NT2/D1 (cell line): ENCODE measurements around the gene CYP2U1.

Source experiments
- SUZ12 ChIP-seq: IDR thresholded peaks from 2 replicates; pipeline ENCODE4 v1.6.1; 2011; ENCODE audit not compliant: insufficient read length, insufficient read depth; ENCODE audit errors: extremely low read depth
- YY1 ChIP-seq: IDR thresholded peaks from 2 replicates; pipeline ENCODE4 v1.6.1; 2011; ENCODE audit not compliant: insufficient read length, insufficient read depth
- ZNF274 ChIP-seq: IDR thresholded peaks from 2 replicates; pipeline ENCODE4 v1.6.1; 2011; ENCODE audit warnings: mild to moderate bottlenecking, low read depth, low read length

DNA sequence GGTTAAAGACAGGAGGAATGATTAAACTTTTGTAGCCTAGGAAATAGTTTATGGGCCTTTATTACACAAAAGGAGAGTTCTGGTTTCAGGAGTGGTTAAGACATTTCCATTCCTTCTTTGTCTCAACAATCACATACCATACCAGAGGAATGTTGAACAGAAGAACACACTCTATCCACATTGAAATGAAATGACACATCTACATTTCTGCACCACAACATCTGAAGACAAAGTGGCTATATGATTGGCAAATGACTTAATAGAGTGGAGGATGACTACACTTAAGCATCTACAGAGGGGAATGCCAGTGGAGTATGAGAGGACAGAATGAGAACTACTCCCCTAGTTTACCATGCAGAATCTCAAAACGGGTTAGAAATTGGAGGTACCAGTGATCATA lies 8.0 kb downstream of the CYP2U1 start:
- TF ChIP-seq YY1: no peak
- no peak for TF ChIP-seq ZNF274
- TF ChIP-seq SUZ12: no peak
